Middle frontal gyrus (tissue), 1 donor: ENCODE data around the gene LY9.
"Not testable (repeated sequence)": the region's sequence is repeated elsewhere in the genome, so short reads cannot be mapped to it uniquely, and the experiment has no call there.

Source experiments
- DNase-seq: peaks from one replicate; pipeline ENCODE4 v3.0.0-alpha.2; 2015; ENCODE audit warnings: low spot score; ENCODE audit errors: extremely low spot score

LY9 gene

DNA sequence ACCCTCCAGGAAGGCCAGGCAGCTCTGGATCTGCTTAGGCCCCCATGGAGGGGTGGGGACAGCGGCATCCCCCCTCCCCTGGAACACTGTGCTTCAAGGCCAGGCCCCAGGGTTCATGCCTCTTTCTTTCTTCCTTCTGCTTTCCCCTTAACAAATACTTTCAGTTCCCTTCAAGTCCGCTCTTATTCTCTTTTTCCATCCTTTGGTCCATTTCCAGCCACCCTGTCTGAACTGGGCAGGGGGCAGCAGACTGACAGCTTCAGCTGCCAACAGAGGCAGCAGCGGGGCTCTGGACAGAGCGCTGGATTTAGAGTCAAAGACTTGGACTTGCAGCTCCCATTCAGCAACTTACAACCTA lies 67.8 kb downstream of the LY9 start:
- no peak for DNase-seq

DNA sequence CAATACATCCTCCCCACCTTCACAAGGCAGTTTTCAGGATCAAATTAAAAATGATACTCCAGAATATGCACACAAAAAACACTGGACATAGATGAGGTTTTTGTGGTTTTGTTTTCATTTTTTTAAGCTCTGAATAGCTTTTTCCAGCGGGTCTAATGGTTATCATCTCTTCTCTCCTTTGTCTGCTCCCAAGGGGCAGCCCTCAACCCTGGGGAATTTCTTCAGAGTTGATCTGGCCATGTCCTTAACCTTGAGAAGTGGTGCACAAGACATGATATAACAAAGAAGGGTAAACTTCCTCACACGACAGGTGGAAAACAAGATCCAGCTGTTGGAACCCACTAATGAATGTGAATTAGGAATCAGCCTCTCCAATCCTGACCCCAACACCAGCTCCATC lies 68.2 kb downstream of the LY9 start:
- no peak for DNase-seq

DNA sequence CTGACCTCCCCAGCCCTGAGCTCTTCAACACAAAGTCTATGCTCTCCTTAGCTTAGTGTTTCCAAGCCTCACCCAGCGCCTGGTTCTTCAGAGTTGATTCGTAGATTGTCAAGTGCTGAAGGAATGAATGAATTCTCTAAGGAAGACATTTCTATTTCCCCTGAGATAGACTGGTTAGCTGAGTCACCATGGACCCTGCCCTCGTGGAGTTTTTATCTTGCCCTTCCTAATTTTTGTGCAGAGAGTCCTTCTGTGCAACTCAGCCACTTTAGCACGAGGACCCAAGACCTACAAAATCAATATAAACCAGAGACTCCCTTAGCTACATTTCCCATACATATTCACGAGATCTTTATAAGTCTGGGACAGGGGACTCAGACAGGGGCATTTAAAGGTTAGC lies 69.4 kb downstream of the LY9 start:
- no peak for DNase-seq

DNA sequence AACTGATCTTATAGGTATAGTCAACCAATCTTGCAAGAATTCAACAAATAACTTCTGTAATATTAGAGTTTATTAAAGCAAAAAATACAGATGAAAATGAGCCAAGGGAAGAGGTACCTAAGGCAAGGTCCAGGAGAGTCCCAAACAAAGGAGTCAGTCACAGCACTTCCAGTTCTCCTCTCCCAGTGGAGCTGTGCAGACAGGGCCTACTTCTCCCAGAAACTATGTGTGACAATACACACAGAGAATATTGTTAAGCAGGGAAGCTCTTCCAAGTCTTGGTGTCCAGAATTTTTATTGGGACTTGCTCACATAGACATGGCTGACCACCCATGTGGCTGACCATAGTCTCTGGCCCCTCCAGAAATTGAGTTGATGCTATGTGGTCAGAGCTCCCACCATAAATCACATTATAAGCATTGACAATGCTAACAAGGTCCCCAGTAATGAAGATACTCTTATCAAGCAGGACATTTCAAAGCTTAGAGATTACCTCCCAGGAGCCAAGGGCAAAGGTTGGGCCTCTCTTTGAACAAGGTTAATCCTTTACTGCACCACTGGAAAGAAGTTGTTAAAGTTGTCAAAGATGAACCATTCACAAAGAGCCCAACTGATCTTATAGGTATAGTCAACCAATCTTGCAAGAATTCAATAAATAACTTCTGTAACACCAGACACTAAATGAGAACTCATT lies 70.2 kb downstream of the LY9 start:
- no peak for DNase-seq

DNA sequence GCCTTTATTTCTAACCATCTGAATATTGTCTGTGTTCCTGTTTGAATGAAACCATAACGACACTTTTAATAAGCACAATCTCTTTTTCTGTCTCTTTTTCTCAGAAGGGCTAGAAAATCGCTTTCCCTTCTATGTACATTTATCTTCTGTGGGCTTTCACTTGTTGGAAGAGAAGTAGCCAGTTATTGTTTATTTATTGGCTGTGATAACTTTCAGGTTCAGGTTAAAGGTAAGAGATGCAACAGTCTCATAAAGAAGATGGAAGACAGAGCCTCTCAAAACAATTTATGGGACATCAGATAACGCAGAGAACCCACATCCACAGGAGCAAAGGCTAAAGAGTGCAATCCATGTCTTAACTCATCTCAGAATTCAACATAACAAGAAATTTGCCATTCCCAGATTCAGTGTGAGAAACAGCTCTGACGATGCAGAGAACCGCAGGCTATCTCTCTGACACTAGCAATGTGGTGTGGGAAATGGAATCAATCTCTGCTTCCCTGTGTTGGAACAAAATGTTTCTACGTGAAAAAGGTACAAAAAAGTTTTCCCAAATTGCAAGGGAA lies 70.8 kb downstream of the LY9 start:
- no peak for DNase-seq

DNA sequence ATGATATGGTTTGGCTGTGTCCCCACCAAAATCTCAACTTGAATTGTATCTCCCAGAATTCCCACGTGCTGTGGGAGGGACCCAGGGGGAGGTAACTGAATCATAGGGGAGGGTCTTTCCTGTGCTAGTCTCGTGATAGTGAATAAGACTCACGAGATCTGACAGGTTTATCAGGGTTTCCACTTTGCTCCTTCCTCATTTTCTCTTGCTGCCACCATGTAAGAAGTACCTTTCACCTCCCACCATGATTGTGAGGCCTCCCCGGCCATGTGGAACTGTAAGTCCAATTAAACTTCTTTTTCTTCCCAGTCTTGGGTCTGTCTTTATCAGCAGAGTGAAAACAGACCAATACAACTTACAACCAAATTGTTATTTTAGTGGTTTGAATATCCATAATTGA lies 71.7 kb downstream of the LY9 start:
- not testable (repeated sequence) for DNase-seq

DNA sequence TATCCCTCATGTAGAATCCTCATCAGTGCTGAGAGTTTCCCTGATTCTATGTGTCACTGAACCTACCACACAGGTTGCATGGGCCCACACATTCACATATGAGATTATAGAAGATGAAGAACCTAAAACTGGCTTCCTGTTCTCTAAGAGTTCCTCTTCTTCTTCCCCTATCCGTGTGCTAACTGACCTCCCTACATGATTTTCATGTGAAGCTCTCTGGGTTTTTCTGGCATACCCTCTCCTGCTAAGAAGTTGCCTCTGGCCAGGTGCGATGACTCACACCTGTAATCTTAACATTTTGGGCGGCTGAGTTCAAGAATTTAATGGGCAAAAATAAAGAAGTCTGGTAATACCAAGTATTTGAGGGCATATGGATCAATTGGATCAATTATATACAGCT lies 72.2 kb downstream of the LY9 start:
- no peak for DNase-seq

DNA sequence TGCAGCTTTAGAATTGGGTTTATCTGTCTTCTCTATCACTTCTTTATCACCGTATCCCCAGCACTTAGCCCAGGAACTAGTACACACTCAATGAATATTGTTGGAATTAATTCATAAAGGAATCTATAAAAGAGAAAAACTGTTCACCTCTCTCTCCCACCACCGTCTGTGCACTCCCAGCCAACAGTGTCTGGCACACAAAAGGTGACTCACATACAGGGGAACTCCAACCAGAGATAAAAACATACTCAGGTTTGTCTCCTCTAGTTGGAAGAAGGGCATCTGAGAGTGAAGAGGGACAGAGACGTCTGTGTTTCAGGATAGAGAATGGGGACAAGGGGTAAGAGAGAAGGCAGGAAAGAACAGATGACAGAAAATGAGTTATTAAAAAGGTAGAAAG lies 79.0 kb downstream of the LY9 start:
- DNase-seq: no peak

DNA sequence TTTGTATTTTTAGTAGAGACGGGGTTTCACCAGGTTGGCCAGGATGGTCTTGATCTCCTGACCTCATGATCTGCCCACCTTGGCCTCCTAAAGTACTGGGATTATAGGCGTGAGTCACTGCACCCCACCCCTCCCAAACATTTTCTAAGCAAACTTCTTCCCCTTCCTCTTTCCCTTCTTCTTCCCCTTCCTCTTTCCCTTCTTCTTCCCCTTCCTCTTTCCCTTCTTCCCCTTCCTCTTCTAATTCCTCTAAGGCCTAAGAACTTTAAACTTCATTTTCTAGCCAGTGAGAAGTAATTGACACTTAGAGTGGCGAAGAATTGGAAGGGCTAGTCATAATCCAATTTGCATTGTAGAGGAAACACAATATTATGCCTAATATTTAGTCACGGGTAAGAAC lies 79.6 kb downstream of the LY9 start:
- not testable (repeated sequence) for DNase-seq

DNA sequence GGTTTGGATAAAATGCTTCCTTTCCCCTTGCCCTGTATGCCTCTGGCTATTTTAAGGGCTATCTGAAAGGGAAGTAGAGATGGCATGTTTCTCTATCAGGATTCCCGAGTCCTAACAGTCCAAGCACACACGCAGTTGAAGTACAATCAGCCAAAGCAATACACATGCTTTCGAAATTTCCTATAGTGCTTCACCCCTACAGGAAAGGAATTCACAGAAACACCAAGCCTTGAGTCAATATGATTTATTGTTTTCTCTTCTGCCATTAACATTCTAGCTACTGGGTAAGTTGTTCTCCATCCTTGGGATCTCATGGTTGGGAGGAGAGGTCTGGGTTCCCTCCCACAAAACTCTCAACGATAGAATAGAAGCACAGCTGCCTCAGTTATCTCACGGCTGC lies 80.3 kb downstream of the LY9 start:
- DNase-seq: no peak

DNA sequence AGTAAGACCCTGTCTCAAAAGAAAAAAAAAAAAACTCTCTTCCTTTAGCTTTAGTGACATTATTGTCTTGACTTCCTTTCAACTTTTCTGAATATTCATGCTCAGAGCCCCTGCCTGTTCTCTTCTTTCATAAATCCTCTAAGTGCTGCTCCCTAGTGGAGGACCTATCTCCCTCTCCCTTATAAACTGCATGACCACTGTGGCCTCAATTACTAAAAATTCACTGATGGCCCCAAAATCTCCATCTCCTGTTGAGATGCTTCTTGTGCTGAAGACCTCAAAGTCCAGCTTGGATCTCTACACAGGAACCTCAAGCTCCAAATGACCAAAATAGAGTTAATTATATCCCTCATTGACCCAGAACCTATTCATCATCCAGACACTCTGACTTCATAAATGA lies 81.2 kb downstream of the LY9 start:
- DNase-seq: no peak
